Mesothelial cell of epicardium (in vitro differentiated cells): Measurements from ENCODE around the gene ARHGDIG. TPM values are rescaled to one million over a fixed set of nuclear protein-coding genes. Genes with fewer than 3 reads are reported as not detected.

Experiments used
- DNase-seq, 2 experiments: peaks; one replicate each; pipeline ENCODE4 v3.0.0; 2021; ENCODE audit warnings: low spot score in 2 of 2; ENCODE audit not compliant: unreplicated experiment in 2 of 2
- H3K27ac Mint-ChIP-seq: 2 replicates; pipeline ENCODE4 v1.8.0; 2021; ENCODE audit warnings: mixed read lengths
- H3K27me3 Mint-ChIP-seq: 2 replicates; pipeline ENCODE4 v1.8.0; 2021; ENCODE audit warnings: low read depth, mixed read lengths
- H3K36me3 Mint-ChIP-seq: 2 replicates; pipeline ENCODE4 v1.8.0; 2021; ENCODE audit warnings: mixed read lengths
- H3K4me1 Mint-ChIP-seq: 2 replicates; pipeline ENCODE4 v1.8.0; 2021; ENCODE audit warnings: mixed read lengths
- H3K4me3 Mint-ChIP-seq: 2 replicates; pipeline ENCODE4 v1.8.0; 2021; ENCODE audit warnings: mild to moderate bottlenecking, moderate library complexity, mixed read lengths
- H3K9me3 Mint-ChIP-seq: 2 replicates; pipeline ENCODE4 v1.8.0; 2021; ENCODE audit warnings: mixed read lengths
- total RNA-seq: library from RNA; stranded (reverse); gene quantifications from 3 replicates; pipeline ENCODE4 v1.2.1, GENCODE V29; 2021
- TF ChIP-seq, protein P1 (sequence below): fragments of 200-600 bp; sonication (generic); IDR thresholded peaks from one replicate; pipeline ENCODE4 v1.5.0; 2021; ENCODE audit warnings: antibody characterized with exemption; ENCODE audit not compliant: unreplicated experiment

ARHGDIG gene
- total RNA-seq, 1 donor from 2014 or later = 3.6 TPM

DNA sequence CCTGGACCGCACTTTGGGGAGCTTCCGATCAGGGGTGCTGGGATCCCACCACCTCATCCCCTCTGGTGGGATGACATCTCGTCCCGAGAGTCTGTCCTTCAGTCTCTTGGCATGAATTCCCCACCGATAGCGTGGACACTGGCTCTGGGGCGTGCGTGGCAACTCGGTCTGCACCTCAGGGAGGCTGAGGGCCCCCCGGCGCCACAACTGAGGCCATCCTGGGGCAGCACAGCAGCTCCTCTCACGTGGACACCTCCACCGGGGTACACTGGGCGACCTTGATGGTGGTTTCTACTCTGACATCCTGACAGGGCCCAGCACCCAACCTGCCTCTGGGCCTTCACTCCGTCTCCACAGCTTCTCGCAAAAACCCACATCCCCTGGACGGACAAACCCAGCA, 11.1 kb downstream of the ARHGDIG start:
- TF ChIP-seq, protein P1, sequence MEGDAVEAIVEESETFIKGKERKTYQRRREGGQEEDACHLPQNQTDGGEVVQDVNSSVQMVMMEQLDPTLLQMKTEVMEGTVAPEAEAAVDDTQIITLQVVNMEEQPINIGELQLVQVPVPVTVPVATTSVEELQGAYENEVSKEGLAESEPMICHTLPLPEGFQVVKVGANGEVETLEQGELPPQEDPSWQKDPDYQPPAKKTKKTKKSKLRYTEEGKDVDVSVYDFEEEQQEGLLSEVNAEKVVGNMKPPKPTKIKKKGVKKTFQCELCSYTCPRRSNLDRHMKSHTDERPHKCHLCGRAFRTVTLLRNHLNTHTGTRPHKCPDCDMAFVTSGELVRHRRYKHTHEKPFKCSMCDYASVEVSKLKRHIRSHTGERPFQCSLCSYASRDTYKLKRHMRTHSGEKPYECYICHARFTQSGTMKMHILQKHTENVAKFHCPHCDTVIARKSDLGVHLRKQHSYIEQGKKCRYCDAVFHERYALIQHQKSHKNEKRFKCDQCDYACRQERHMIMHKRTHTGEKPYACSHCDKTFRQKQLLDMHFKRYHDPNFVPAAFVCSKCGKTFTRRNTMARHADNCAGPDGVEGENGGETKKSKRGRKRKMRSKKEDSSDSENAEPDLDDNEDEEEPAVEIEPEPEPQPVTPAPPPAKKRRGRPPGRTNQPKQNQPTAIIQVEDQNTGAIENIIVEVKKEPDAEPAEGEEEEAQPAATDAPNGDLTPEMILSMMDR = no peak
- Mint-ChIP-seq H3K4me3 (no peak overlapping the region), H3K9me3 (no peaks in the 10 kb centered on the region), H3K27ac (no peak overlapping the region), H3K36me3 (peaks cover 16% of the 10 kb centered on the region), H3K4me1 (no peaks in the 10 kb centered on the region), H3K27me3 (no peaks in the 10 kb centered on the region)
- no peak for DNase-seq

DNA sequence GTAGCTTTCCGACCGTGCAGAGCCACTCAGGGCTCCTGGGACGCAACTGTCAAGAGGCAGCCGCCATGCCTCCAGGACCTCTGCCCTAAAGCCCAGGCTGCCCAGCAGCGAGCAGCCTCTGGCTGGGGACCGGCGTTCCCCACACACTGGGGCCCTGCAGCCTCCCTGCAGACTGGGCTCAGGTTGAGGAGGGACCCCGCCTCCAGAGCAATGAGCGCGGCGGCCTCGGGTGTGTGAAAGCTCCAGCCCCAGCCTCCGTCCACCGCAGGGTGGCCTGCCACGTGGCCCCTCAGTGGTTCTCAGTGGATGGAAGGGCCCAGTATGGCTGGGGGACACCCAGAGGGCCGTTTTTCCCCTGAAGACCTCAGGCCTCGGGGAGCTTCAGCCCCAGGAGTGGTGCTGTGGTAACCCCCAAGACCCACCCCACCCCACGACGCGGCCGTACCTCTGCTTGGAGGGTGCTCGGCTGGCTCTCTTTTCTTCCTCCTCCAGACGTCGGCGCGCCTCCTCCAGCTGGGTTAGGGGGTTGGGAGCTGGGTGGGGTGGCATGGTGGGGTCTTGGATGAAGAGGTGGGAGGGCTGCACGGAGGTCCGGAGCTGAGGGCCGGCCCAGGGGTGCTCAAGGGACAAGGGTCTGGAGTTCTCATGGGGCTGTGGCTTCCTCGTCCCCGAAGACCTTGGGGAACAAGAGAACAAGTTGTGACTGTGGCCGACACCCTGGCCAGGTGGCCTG, 12.8 kb downstream of the ARHGDIG start:
- Mint-ChIP-seq H3K27me3 (no peaks in the 10 kb centered on the region), H3K36me3 (peaks cover 9% of the 10 kb centered on the region), H3K27ac (no peak overlapping the region), H3K4me1 (no peaks in the 10 kb centered on the region), H3K9me3 (no peaks in the 10 kb centered on the region), H3K4me3 (no peak overlapping the region)
- no peak for DNase-seq
- TF ChIP-seq, protein P1 = no peak

DNA sequence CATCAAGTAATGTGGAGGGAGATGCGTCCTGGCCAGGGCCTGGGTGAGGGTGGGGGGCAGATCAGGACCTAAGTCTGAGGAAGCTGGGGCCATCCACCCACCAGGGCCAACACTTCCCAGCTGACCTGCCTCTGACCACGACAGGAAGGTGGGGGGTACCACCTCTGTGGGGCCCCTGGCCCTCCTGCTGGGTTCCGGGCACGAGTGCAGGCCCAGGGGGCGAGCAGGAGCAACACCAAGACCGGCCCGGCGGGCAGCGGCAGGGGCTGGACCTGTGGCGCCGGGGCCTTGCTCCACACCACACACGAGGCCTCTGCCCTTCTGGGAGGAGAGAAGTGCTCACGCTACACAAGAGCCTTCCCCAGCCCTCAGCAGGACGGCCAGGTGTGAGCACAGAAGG, 15.9 kb downstream of the ARHGDIG start:
- Mint-ChIP-seq H3K9me3 (no peaks in the 10 kb centered on the region), H3K27me3 (no peaks in the 10 kb centered on the region), H3K36me3 (peaks cover 7% of the 10 kb centered on the region), H3K4me1 (no peaks in the 10 kb centered on the region), H3K27ac (no peak overlapping the region), H3K4me3 (no peak overlapping the region)
- TF ChIP-seq, protein P1 = no peak
- DNase-seq = no peak

DNA sequence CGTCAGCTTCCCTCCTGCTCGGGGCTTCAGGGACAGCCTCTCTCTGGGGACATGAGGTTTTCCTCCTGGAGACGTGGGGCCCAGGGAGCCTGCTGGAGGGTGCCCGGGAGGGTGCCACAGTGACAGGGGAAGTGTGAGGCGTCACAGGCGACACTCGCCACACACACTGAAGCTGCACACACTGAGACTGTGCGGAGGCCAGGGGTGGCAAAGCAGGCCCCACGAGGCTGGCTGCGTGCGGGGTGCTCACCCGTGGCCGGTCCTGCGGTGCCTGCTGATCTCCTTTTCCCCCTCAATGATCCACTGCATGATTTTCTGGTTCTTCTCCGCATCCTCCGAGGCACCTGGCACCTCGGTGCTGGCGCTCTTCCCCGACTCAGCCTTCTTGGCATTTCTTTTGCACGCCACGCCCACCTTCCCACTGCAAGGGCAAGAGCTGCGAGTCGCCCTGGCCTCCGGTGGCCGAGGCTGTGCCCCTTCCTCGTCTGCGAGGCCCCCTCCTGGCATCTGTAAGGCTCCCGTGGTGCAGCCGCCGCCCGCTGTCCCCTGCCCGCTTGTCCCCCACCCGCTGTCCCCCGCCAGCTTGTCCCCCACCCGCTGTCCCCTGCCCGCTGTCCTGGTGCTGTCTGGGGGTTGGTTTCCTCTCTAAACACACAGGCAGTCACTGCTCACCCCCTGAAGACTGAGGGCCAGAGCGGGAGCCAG, 16.6 kb downstream of the ARHGDIG start:
- Mint-ChIP-seq H3K27ac (no peak overlapping the region), H3K36me3 (peaks cover 5% of the 10 kb centered on the region), H3K4me3 (no peak overlapping the region), H3K9me3 (no peaks in the 10 kb centered on the region), H3K4me1 (no peaks in the 10 kb centered on the region), H3K27me3 (no peaks in the 10 kb centered on the region)
- no peak for DNase-seq
- TF ChIP-seq, protein P1 = no peak

DNA sequence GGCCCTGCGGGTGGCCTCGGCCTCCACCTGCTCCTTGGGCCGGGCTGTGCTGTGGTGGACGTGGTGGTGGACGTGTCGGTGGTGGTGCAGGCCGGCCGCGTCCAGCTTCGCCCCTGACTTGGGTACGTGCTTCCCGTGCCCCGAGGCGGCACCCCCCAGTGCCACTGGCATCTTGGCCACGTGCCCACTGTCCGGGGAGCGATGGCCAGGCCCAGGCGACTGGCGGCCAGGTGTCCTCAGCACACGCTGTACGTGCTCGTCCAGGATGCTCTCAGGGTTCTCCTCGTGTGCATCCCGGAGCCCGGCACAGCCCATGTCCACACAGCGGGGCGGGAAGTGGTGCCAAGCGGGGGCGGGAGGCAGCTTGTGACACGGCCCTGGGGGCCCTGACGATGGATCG, 17.4 kb downstream of the ARHGDIG start:
- no peaks in the 10 kb centered on the region for H3K9me3 Mint-ChIP-seq
- H3K36me3 Mint-ChIP-seq = peaks cover 2% of the 10 kb centered on the region
- H3K27me3 Mint-ChIP-seq = no peaks in the 10 kb centered on the region
- no peak overlapping the region for H3K4me3 Mint-ChIP-seq
- H3K4me1 Mint-ChIP-seq = no peaks in the 10 kb centered on the region
- DNase-seq = no peak
- no peak overlapping the region for H3K27ac Mint-ChIP-seq
- TF ChIP-seq, protein P1 = no peak
